Measurements from ENCODE around the gene PURB.
"Not testable (repeated sequence)": the region's sequence is repeated elsewhere in the genome, so short reads cannot be mapped to it uniquely, and the experiment has no call there.

- TF ChIP-seq CTCF, EZH2 (IDR thresholded peaks at IDR 0.05): not testable (repeated sequence)
Measured at GRCh38 chr7:44870780-44871179, 14.6 kb downstream of the PURB start.

All from neural progenitor cell (in vitro differentiated cells).